Neural cell (in vitro differentiated cells): ENCODE data around the gene PHETA2. TPM values are rescaled to one million over a fixed set of nuclear protein-coding genes. Genes with fewer than 3 reads are reported as not detected.

ENCODE experiments used
- H2AFZ ChIP-seq: fragments of 200-600, 300-800 bp; sonication (generic), shearing (Covaris generic); 2 replicates; pipeline ENCODE4 v1.6.0; 2014; ENCODE audit warnings: low read depth, mild to moderate bottlenecking, antibody characterized with exemption, low read length, moderate library complexity
- H3F3A ChIP-seq: fragments of 200-600 bp; shearing (Covaris generic); 2 replicates; pipeline ENCODE4 v1.6.1; 2016; ENCODE audit warnings: mild to moderate bottlenecking, moderate library complexity, mixed read lengths, antibody characterized with exemption, low read length; ENCODE audit not compliant: insufficient read depth, poor library complexity, severe bottlenecking
- H3K27ac ChIP-seq: fragments of 200-600, 300-800 bp; sonication (generic), shearing (Covaris generic); 2 replicates; pipeline ENCODE4 v1.5.1; 2014; ENCODE audit warnings: mild to moderate bottlenecking, low read length, moderate library complexity
- H3K27me3 ChIP-seq: fragments of 300-800, 200-600 bp; sonication (generic), shearing (Covaris generic); 2 replicates; pipeline ENCODE4 v1.6.0; 2014; ENCODE audit warnings: mild to moderate bottlenecking, low read depth, low read length, moderate library complexity; ENCODE audit not compliant: insufficient read depth
- H3K36me3 ChIP-seq: fragments of 300-800, 200-600 bp; sonication (generic), shearing (Covaris generic); 2 replicates; pipeline ENCODE4 v1.5.1; 2014; ENCODE audit warnings: mild to moderate bottlenecking, antibody characterized with exemption, low read length, moderate library complexity; ENCODE audit not compliant: insufficient read depth
- H3K4me2 ChIP-seq: fragments of 300-800, 200-600 bp; sonication (generic), shearing (Covaris generic); 2 replicates; pipeline ENCODE4 v1.6.0; 2014; ENCODE audit warnings: mild to moderate bottlenecking, low read length
- H3K4me3 ChIP-seq: fragments of 300-800, 200-600 bp; sonication (generic), shearing (Covaris generic); 2 replicates; pipeline ENCODE4 v1.5.1; 2014; ENCODE audit warnings: mild to moderate bottlenecking, low read length, moderate library complexity
- H3K79me2 ChIP-seq: fragments of 200-600 bp; shearing (Covaris generic); replicated peaks from 2 replicates; pipeline ENCODE4 v1.6.0; 2014; ENCODE audit warnings: mild to moderate bottlenecking, low read length, moderate library complexity; ENCODE audit not compliant: insufficient read depth
- H3K9ac ChIP-seq: fragments of 300-800, 200-600 bp; sonication (generic), shearing (Covaris generic); 2 replicates; pipeline ENCODE4 v1.6.1; 2016; ENCODE audit warnings: mild to moderate bottlenecking, low read length, mixed read lengths
- H3K9me2 ChIP-seq: fragments of 200-600 bp; shearing (Covaris generic); 2 replicates; pipeline ENCODE4 v1.6.1; 2016; ENCODE audit warnings: mild to moderate bottlenecking, low read length, mixed read lengths; ENCODE audit not compliant: insufficient read depth
- H3K9me3 ChIP-seq: fragments of 200-600, 300-800 bp; sonication (generic), shearing (Covaris generic); 2 replicates; pipeline ENCODE4 v1.6.1; 2016; ENCODE audit warnings: mild to moderate bottlenecking, mixed run types, low read length, moderate library complexity, mixed read lengths
- H4K20me1 ChIP-seq: fragments of 200-600 bp; shearing (Covaris generic); 2 replicates; pipeline ENCODE4 v1.6.1; 2016; ENCODE audit warnings: mild to moderate bottlenecking, mixed run types; ENCODE audit not compliant: insufficient read depth
- CTCF ChIP-seq: fragments of 450-650 bp; IDR thresholded peaks from 2 replicates; pipeline ENCODE4 v1.5.1; 2014; ENCODE audit warnings: antibody characterized with exemption, mild to moderate bottlenecking, moderate library complexity; ENCODE audit not compliant: poor library complexity, severe bottlenecking
- EP300 ChIP-seq: fragments of 450-650 bp; conservative IDR thresholded peaks from 2 replicates; pipeline ENCODE4 v1.6.1; 2014; ENCODE audit warnings: antibody characterized with exemption, mild to moderate bottlenecking, moderate library complexity; ENCODE audit not compliant: poor library complexity, severe bottlenecking
- EZH2 ChIP-seq: fragments of 200-600, 300-800 bp; shearing (Covaris generic), sonication (generic); IDR thresholded peaks from 2 replicates; pipeline ENCODE4 v1.6.1; 2014; ENCODE audit warnings: antibody characterized with exemption, low read length, borderline replicate concordance, mild to moderate bottlenecking; ENCODE audit not compliant: insufficient read depth, poor library complexity, severe bottlenecking
- MXI1 ChIP-seq: fragments of 450-650 bp; conservative IDR thresholded peaks from 2 replicates; pipeline ENCODE4 v1.6.1; 2014; ENCODE audit warnings: antibody characterized with exemption, mild to moderate bottlenecking; ENCODE audit not compliant: poor library complexity, severe bottlenecking
- POLR2AphosphoS5 ChIP-seq: IDR thresholded peaks from 2 replicates; pipeline ENCODE4 v1.6.1; 2012
- RAD21 ChIP-seq: fragments of 450-650 bp; conservative IDR thresholded peaks from 2 replicates; pipeline ENCODE4 v1.6.1; 2014; ENCODE audit warnings: antibody characterized with exemption, mild to moderate bottlenecking, moderate library complexity
- REST ChIP-seq: IDR thresholded peaks from 2 replicates; pipeline ENCODE4 v1.6.1; 2012; ENCODE audit warnings: borderline replicate concordance
- SMC3 ChIP-seq: fragments of 450-650 bp; conservative IDR thresholded peaks from 2 replicates; pipeline ENCODE4 v1.6.1; 2014; ENCODE audit warnings: antibody characterized with exemption, mild to moderate bottlenecking, moderate library complexity; ENCODE audit not compliant: poor library complexity
- TAF1 ChIP-seq: IDR thresholded peaks from 2 replicates; pipeline ENCODE4 v1.6.1; 2012; ENCODE audit warnings: low read depth
- polyA plus RNA-seq: library from polyadenylated mRNA; depleted of rRNA; stranded (reverse); fragments of >200 nt; gene quantifications from 2 replicates; pipeline ENCODE4 v1.2.3, GENCODE V29; 2014

Gene PHETA2
- polyA plus RNA-seq, 1 donor from 2014 or later: 0.42 TPM

- Histone ChIP-seq H3K9ac (no peak overlapping the region), H3K27me3 (no peaks in the 10 kb centered on the region), H3K4me2 (no peak overlapping the region), H3K9me3 (no peaks in the 10 kb centered on the region), H3K79me2 (no peaks in the 10 kb centered on the region), H3F3A (no peaks in the 10 kb centered on the region), H3K4me3 (no peak overlapping the region), H3K36me3 (no peaks in the 10 kb centered on the region), H3K27ac (no peak overlapping the region), H3K9me2 (no peaks in the 10 kb centered on the region), H4K20me1 (no peaks in the 10 kb centered on the region), H2AFZ (no peak overlapping the region)
- TF ChIP-seq REST (no peak), TAF1 (no peak), EZH2 (no peak), SMC3 (no peak), POLR2AphosphoS5 (no peak), CTCF (no peak), RAD21 (no peak), MXI1 (no peak), EP300 (no peak)
These were observed 7.8 kb upstream of the PHETA2 start for GRCh38 chr22:42066126-42066761.

GRCh38 chr22:42066937-42067336, 7.1 kb upstream of the PHETA2 start:
- TF ChIP-seq POLR2AphosphoS5: no peak
- no peak for TF ChIP-seq RAD21
- TF ChIP-seq EZH2: no peak
- no peak for TF ChIP-seq SMC3
- TF ChIP-seq EP300: no peak
- TF ChIP-seq REST: no peak
- TF ChIP-seq CTCF: no peak
- no peak for TF ChIP-seq TAF1
- TF ChIP-seq MXI1: no peak
- no peak overlapping the region for H3K9ac ChIP-seq
- no peaks in the 10 kb centered on the region for H3K27me3 ChIP-seq
- H3F3A ChIP-seq: no peaks in the 10 kb centered on the region
- no peak overlapping the region for H3K27ac ChIP-seq
- no peak overlapping the region for H3K4me2 ChIP-seq
- no peak overlapping the region for H2AFZ ChIP-seq
- H3K36me3 ChIP-seq: no peaks in the 10 kb centered on the region
- no peaks in the 10 kb centered on the region for H3K79me2 ChIP-seq
- H3K4me3 ChIP-seq: no peak overlapping the region
- no peaks in the 10 kb centered on the region for H3K9me3 ChIP-seq
- no peaks in the 10 kb centered on the region for H3K9me2 ChIP-seq
- no peaks in the 10 kb centered on the region for H4K20me1 ChIP-seq
